ENCODE measurements around the gene NEDD4L. TPM values are rescaled to one million over a fixed set of nuclear protein-coding genes. Genes with fewer than 3 reads are reported as not detected.

The NEDD4L gene
- polyA plus RNA-seq, 1 of the 3 experiments (the other 2 are of a cell fraction) = 13.2 TPM

GRCh38 chr18:58010265-58010664 lies 33.8 kb upstream of the NEDD4L start:
- POLR2A ChIA-PET = no interaction called here
- Histone ChIP-seq H4K20me1 (ENCODE audit: insufficient read depth) (no peaks in the 10 kb centered on the region), H3K4me3 (ENCODE audit: low read depth in 2 of 2, low read length in 1 of 2) (no peak overlapping the region), H3K4me1 (ENCODE audit: control insufficient read depth in 1 of 2, insufficient read depth in 2 of 2, low read depth in 1 of 2, low read length in 1 of 2) (no peaks in the 10 kb centered on the region), H3K4me2 (no peak overlapping the region), H3K9me2 (no peaks in the 10 kb centered on the region), H3K79me2 (ENCODE audit: insufficient read depth) (no peaks in the 10 kb centered on the region), H3K36me3 (replicated peaks in 1 of 2; ENCODE audit: control insufficient read depth in 1 of 2, insufficient read depth in 2 of 2, low read length in 1 of 2) (no peaks in the 10 kb centered on the region), H2AFZ (ENCODE audit: low read depth) (no peak overlapping the region), H3K9ac (no peak overlapping the region), H3K9me3 (no peaks in the 10 kb centered on the region), H3K27ac (ENCODE audit: low read depth in 2 of 2, low read length in 1 of 2) (no peak overlapping the region), H3F3A (replicated peaks; ENCODE audit: insufficient read depth) (no peaks in the 10 kb centered on the region), H3K27me3 (ENCODE audit: insufficient read depth) (no peaks in the 10 kb centered on the region)
- CTCF ChIA-PET = interaction anchor here (1.1 to 2.6 kb wide), 3 partner anchors 16 to 112 kb away, joined by 3 to 8 read pairs (median 3); partner anchors contain the start of gene NEDD4L
- DNase-seq = no peak
- WGBS (ENCODE audit: low lambda C conversion rate) = 60% methylated on average over 4 of the region's 4 CpGs
- TF ChIP-seq RXRA (IDR thresholded peaks at IDR 0.05; ENCODE audit: borderline replicate concordance, low read depth) (no peak), TEAD4 (IDR thresholded peaks at IDR 0.05; ENCODE audit: borderline replicate concordance, insufficient read depth) (no peak), REST (IDR thresholded peaks at IDR 0.05; ENCODE audit: low read depth, low read length) (no peak), SIN3A (IDR thresholded peaks at IDR 0.05; ENCODE audit: borderline replicate concordance, low read depth, low read length) (no peak)

- ChIA-PET POLR2A (no interaction called here), CTCF (no interaction called here)
- H3K79me2 ChIP-seq (ENCODE audit: insufficient read depth) = no peaks in the 10 kb centered on the region
- no peak overlapping the region for H3K4me2 ChIP-seq
- no peaks in the 10 kb centered on the region for H4K20me1 ChIP-seq (ENCODE audit: insufficient read depth)
- no peak for TF ChIP-seq GATA2 (CRISPR knock-in tag; IDR thresholded peaks at IDR 0.05)
- no peak for TF ChIP-seq JUND (IDR thresholded peaks at IDR 0.05)
- TF ChIP-seq MAX (IDR thresholded peaks at IDR 0.05; ENCODE audit: low read depth) = no peak
- TF ChIP-seq SMC3 (IDR thresholded peaks at IDR 0.05; ENCODE audit: low read depth, low read length) = no peak
- TF ChIP-seq SIN3A (IDR thresholded peaks at IDR 0.05; ENCODE audit: borderline replicate concordance, low read depth, low read length) = no peak
- no peak for TF ChIP-seq TCF12 (IDR thresholded peaks at IDR 0.05)
- no peak for TF ChIP-seq TEAD4 (IDR thresholded peaks at IDR 0.05; ENCODE audit: borderline replicate concordance, insufficient read depth)
- no peak for TF ChIP-seq RXRA (IDR thresholded peaks at IDR 0.05; ENCODE audit: borderline replicate concordance, low read depth)
- H3K27ac ChIP-seq (ENCODE audit: low read depth in 2 of 2, low read length in 1 of 2) = no peak overlapping the region
- H3K9ac ChIP-seq = no peak overlapping the region
- H3K36me3 ChIP-seq (replicated peaks in 1 of 2; ENCODE audit: control insufficient read depth in 1 of 2, insufficient read depth in 2 of 2, low read length in 1 of 2) = no peaks in the 10 kb centered on the region
- H3K27me3 ChIP-seq (ENCODE audit: insufficient read depth) = no peaks in the 10 kb centered on the region
- peaks cover 6% of the 10 kb centered on the region; the same call in 1 of the 2 replicates for H3K9me3 ChIP-seq
- H3F3A ChIP-seq (replicated peaks; ENCODE audit: insufficient read depth) = no peaks in the 10 kb centered on the region
- 69% methylated on average over 1 of the region's 1 CpG for WGBS (ENCODE audit: low lambda C conversion rate)
- H3K4me3 ChIP-seq (ENCODE audit: low read depth in 2 of 2, low read length in 1 of 2) = no peak overlapping the region
- no peaks in the 10 kb centered on the region for H3K9me2 ChIP-seq
- H2AFZ ChIP-seq (ENCODE audit: low read depth) = no peak overlapping the region
- H3K4me1 ChIP-seq (ENCODE audit: control insufficient read depth in 1 of 2, insufficient read depth in 2 of 2, low read depth in 1 of 2, low read length in 1 of 2) = no peaks in the 10 kb centered on the region
- DNase-seq = no peak
Observed at GRCh38 chr18:58012356-58012755, 31.7 kb upstream of the NEDD4L start.

Data from SK-N-SH (cell line).